SIG-M5 (cell line): ENCODE data around the gene ACER3.
"Not testable (repeated sequence)": the region's sequence is repeated elsewhere in the genome, so short reads cannot be mapped to it uniquely, and the experiment has no call there.

Experiments used
- DNase-seq: peaks from one replicate; lab custom pipeline; 2025; lab: John Stamatoyannopoulos, UW

The ACER3 gene

GRCh38 chr11:76995081-76995576 lies 134.4 kb downstream of the ACER3 start:
- no peak for DNase-seq

GRCh38 chr11:76997512-76997911 lies 136.8 kb downstream of the ACER3 start:
- DNase-seq = no peak

GRCh38 chr11:76999597-76999996 lies 138.9 kb downstream of the ACER3 start:
- DNase-seq = no peak

GRCh38 chr11:77001613-77002012 lies 140.9 kb downstream of the ACER3 start:
- no peak for DNase-seq

- no peak for DNase-seq
Observed at GRCh38 chr11:77002776-77003175, 142.1 kb downstream of the ACER3 start.

GRCh38 chr11:77003963-77004362 lies 143.2 kb downstream of the ACER3 start:
- DNase-seq = no peak

GRCh38 chr11:77009533-77010160 lies 148.9 kb downstream of the ACER3 start:
- no peak for DNase-seq

GRCh38 chr11:77014669-77015068 lies 154.0 kb downstream of the ACER3 start:
- DNase-seq = no peak

- DNase-seq = not testable (repeated sequence)
Observed at GRCh38 chr11:77018396-77018924, 157.7 kb downstream of the ACER3 start.

GRCh38 chr11:77019976-77020595 lies 159.4 kb downstream of the ACER3 start:
- DNase-seq = no peak

GRCh38 chr11:77020734-77021133 lies 160.0 kb downstream of the ACER3 start:
- no peak for DNase-seq

GRCh38 chr11:77024745-77025144 lies 164.0 kb downstream of the ACER3 start:
- DNase-seq = no peak

- no peak for DNase-seq
Observed at GRCh38 chr11:77026221-77026620, 165.5 kb downstream of the ACER3 start.

GRCh38 chr11:77026743-77027142 lies 166.0 kb downstream of the ACER3 start:
- no peak for DNase-seq

- DNase-seq = no peak
Observed at GRCh38 chr11:77027275-77027674, 166.6 kb downstream of the ACER3 start.

GRCh38 chr11:77029829-77030228 lies 169.1 kb downstream of the ACER3 start:
- DNase-seq = no peak

GRCh38 chr11:77030834-77031414 lies 170.2 kb downstream of the ACER3 start:
- DNase-seq = no peak

- DNase-seq = no peak
Observed at GRCh38 chr11:77031599-77031998, 170.9 kb downstream of the ACER3 start.

GRCh38 chr11:77035039-77035438 lies 174.3 kb downstream of the ACER3 start:
- no peak for DNase-seq

- no peak for DNase-seq
Observed at GRCh38 chr11:77035580-77035979, 174.9 kb downstream of the ACER3 start.

GRCh38 chr11:77036398-77036797 lies 175.7 kb downstream of the ACER3 start:
- no peak for DNase-seq

- no peak for DNase-seq
Observed at GRCh38 chr11:77037057-77037456, 176.3 kb downstream of the ACER3 start.
